GM23338 (cell line): ENCODE results near the gene RAVER1. TPM values are rescaled to one million over a fixed set of nuclear protein-coding genes. Genes with fewer than 3 reads are reported as not detected.

Experiments used
- ATAC-seq: fragments of 200-7000 bp; cut with Tn5 transposase; 3 replicates; pipeline ENCODE4 v1.9.1; 2020
- DNase-seq: peaks from one replicate; pipeline ENCODE4 v3.0.0-alpha.2; 2015; ENCODE audit warnings: low spot score
- H2AFZ ChIP-seq: fragments of 200-600 bp; sonication (generic); 2 replicates; pipeline ENCODE4 v1.8.0; 2016; ENCODE audit warnings: antibody characterized with exemption, mild to moderate bottlenecking, moderate library complexity
- H3F3A ChIP-seq: fragments of 200-600 bp; sonication (generic); replicated peaks from 2 replicates; pipeline ENCODE4 v1.8.0; 2017; ENCODE audit warnings: antibody characterized with exemption, mixed run types, low read depth
- H3K27ac ChIP-seq: fragments of 200-600 bp; sonication (generic); 2 replicates; pipeline ENCODE4 v1.6.1; 2016; ENCODE audit warnings: low read depth
- H3K27me3 ChIP-seq: fragments of 200-600 bp; sonication (generic); 2 replicates; pipeline ENCODE4 v1.8.0; 2016; ENCODE audit warnings: mild to moderate bottlenecking, mixed run types, moderate library complexity; ENCODE audit not compliant: insufficient read depth
- H3K36me3 ChIP-seq: fragments of 200-600 bp; sonication (generic); 2 replicates; pipeline ENCODE4 v1.8.0; 2016; ENCODE audit warnings: mild to moderate bottlenecking; ENCODE audit not compliant: insufficient read depth
- H3K4me1 ChIP-seq: fragments of 200-600 bp; sonication (generic); 2 replicates; pipeline ENCODE4 v1.8.0; 2016; ENCODE audit warnings: mild to moderate bottlenecking, moderate library complexity; ENCODE audit not compliant: insufficient read depth
- H3K4me2 ChIP-seq: fragments of 200-600 bp; sonication (generic); 2 replicates; pipeline ENCODE4 v1.7.1; 2017; ENCODE audit warnings: mixed run types
- H3K4me3 ChIP-seq: fragments of 200-600 bp; sonication (generic); 2 replicates; pipeline ENCODE4 v1.6.1; 2016; ENCODE audit warnings: mixed run types
- H3K79me2 ChIP-seq: fragments of 200-600 bp; sonication (generic); replicated peaks from 2 replicates; pipeline ENCODE4 v1.8.0; 2017; ENCODE audit warnings: mild to moderate bottlenecking; ENCODE audit not compliant: insufficient read depth
- H3K9me2 ChIP-seq: fragments of 200-600 bp; sonication (generic); 2 replicates; pipeline ENCODE4 v1.8.0; 2017; ENCODE audit not compliant: insufficient read depth
- H4K20me1 ChIP-seq: fragments of 200-600 bp; sonication (generic); replicated peaks from 2 replicates; pipeline ENCODE4 v1.8.0; 2017; ENCODE audit warnings: mild to moderate bottlenecking; ENCODE audit not compliant: insufficient read depth
- H3K27ac Mint-ChIP-seq: 2 replicates; pipeline ENCODE4 v1.8.0; 2020; ENCODE audit warnings: inconsistent platforms, mild to moderate bottlenecking, moderate library complexity, mixed read lengths
- H3K27me3 Mint-ChIP-seq: 3 replicates; pipeline ENCODE4 v1.8.0; 2022; ENCODE audit warnings: low read depth, mild to moderate bottlenecking, moderate library complexity, mixed read lengths, inconsistent platforms; ENCODE audit not compliant: insufficient read depth, poor library complexity
- H3K36me3 Mint-ChIP-seq: 3 replicates; pipeline ENCODE4 v1.8.0; 2021; ENCODE audit warnings: low read depth, mild to moderate bottlenecking, inconsistent platforms, moderate library complexity, mixed read lengths
- H3K4me1 Mint-ChIP-seq: 3 replicates; pipeline ENCODE4 v1.8.0; 2020; ENCODE audit warnings: mild to moderate bottlenecking, inconsistent platforms, mixed read lengths
- H3K4me3 Mint-ChIP-seq: 3 replicates; pipeline ENCODE4 v1.8.0; 2021; ENCODE audit warnings: moderate library complexity, mild to moderate bottlenecking, inconsistent platforms, mixed read lengths
- H3K9me3 Mint-ChIP-seq: 3 replicates; pipeline ENCODE4 v1.8.0; 2020; ENCODE audit warnings: moderate library complexity, mild to moderate bottlenecking, inconsistent platforms, mixed read lengths
- CREB1 ChIP-seq: fragments of 250-450 bp; sonication (Bioruptor Pico); IDR thresholded peaks from 2 replicates; pipeline ENCODE4 v1.5.0; 2020; ENCODE audit warnings: low read depth, mild to moderate bottlenecking, moderate library complexity
- EZH2 ChIP-seq: fragments of 200-600 bp; sonication (generic); IDR thresholded peaks from one replicate; pipeline ENCODE4 v1.8.0; 2017; ENCODE audit warnings: antibody characterized with exemption, mild to moderate bottlenecking, low read depth; ENCODE audit not compliant: unreplicated experiment
- EZH2phosphoT487 ChIP-seq: fragments of 200-600 bp; sonication (generic); IDR thresholded peaks from one replicate; pipeline ENCODE4 v1.8.1; 2018; ENCODE audit warnings: antibody characterized with exemption; ENCODE audit not compliant: unreplicated experiment
- JUNB ChIP-seq: IDR thresholded peaks from one replicate; pipeline ENCODE4 v1.6.1; 2016; ENCODE audit warnings: antibody characterized with exemption; ENCODE audit not compliant: unreplicated experiment
- POLR2AphosphoS5 ChIP-seq: IDR thresholded peaks from 2 replicates; pipeline ENCODE4 v1.6.1; 2016; ENCODE audit warnings: antibody characterized with exemption, low read depth
- REST ChIP-seq: IDR thresholded peaks from one replicate; pipeline ENCODE4 v1.6.1; 2018; ENCODE audit warnings: antibody characterized with exemption; ENCODE audit not compliant: unreplicated experiment
- STAT1 ChIP-seq: IDR thresholded peaks from one replicate; pipeline ENCODE4 v1.6.1; 2016; ENCODE audit warnings: antibody characterized with exemption; ENCODE audit not compliant: unreplicated experiment
- ZNF114 ChIP-seq: fragments of 250-450 bp; sonication (Bioruptor Pico); IDR thresholded peaks from 2 replicates; pipeline ENCODE4 v1.5.0; 2020; ENCODE audit warnings: mild to moderate bottlenecking, moderate library complexity
- ZNF331 ChIP-seq: fragments of 250-450 bp; sonication (Bioruptor Pico); IDR thresholded peaks from 2 replicates; pipeline ENCODE4 v1.5.0; 2020; ENCODE audit warnings: low read depth, mild to moderate bottlenecking, moderate library complexity
- ZNF462 ChIP-seq: fragments of 250-450 bp; sonication (Bioruptor Pico); IDR thresholded peaks from 2 replicates; pipeline ENCODE4 v1.5.0; 2020; ENCODE audit warnings: mild to moderate bottlenecking, moderate library complexity
- polyA plus RNA-seq: library from polyadenylated mRNA; unstranded; fragments of >200 nt; fragmentation: Nextera tagmentation; extraction: Ambion mirVana; gene quantifications from 2 replicates; pipeline ENCODE4 v1.2.1, GENCODE V29; 2016
- total RNA-seq: library from RNA; depleted of rRNA; stranded (reverse); fragments of >200 nt; shearing (Covaris generic); gene quantifications from 2 replicates; pipeline ENCODE4 v1.2.3, GENCODE V29; 2014
- TF ChIP-seq, protein P1 (sequence below), 2 experiments: fragments of 200-600 bp in 1 of 2; sonication (generic) in 1 of 2; conservative IDR thresholded peaks; 2 replicates each; pipeline versions ENCODE4 v1.5.1 to v1.6.1; 2016 to 2017; ENCODE audit warnings: antibody characterized with exemption in 2 of 2, low read depth in 2 of 2, mild to moderate bottlenecking in 2 of 2, moderate library complexity in 1 of 2

RAVER1 gene
- total and polyA plus RNA-seq, 2 experiments from 2014 or later: 25.5 to 88.3 TPM

- TF ChIP-seq REST (no peak), STAT1 (no peak), ZNF114 (CRISPR knock-in tag) (no peak), EZH2 (no peak), POLR2AphosphoS5 (no peak), EZH2phosphoT487 (no peak)
Measured at GRCh38 chr19:10325732-10326131, 7.6 kb downstream of the RAVER1 start (continued).

GRCh38 chr19:10321874-10322835 lies 11.2 kb downstream of the RAVER1 start:
- H3K4me3 Mint-ChIP-seq: no peak overlapping the region
- H3K4me1 Mint-ChIP-seq: no peaks in the 10 kb centered on the region
- H3F3A ChIP-seq: peaks cover 5% of the 10 kb centered on the region
- no peaks in the 10 kb centered on the region for H3K9me2 ChIP-seq
- H3K27me3 Mint-ChIP-seq: peaks cover 2% of the 10 kb centered on the region
- peaks cover 11% of the 10 kb centered on the region for H4K20me1 ChIP-seq
- H3K79me2 ChIP-seq: no peaks in the 10 kb centered on the region
- no peak overlapping the region for H3K27ac ChIP-seq
- no peak overlapping the region for H3K27ac Mint-ChIP-seq
- H3K9me3 Mint-ChIP-seq: no peaks in the 10 kb centered on the region
- peaks cover 19% of the 10 kb centered on the region; the same call in 1 of the 2 replicates for H3K36me3 ChIP-seq
- DNase-seq (no peak), ATAC-seq (no peak)
- H3K27me3 ChIP-seq: no peaks in the 10 kb centered on the region
- H2AFZ ChIP-seq: no peak overlapping the region
- no peaks in the 10 kb centered on the region for H3K4me1 ChIP-seq
- no peak overlapping the region for H3K4me3 ChIP-seq
- peaks cover 60% of the 10 kb centered on the region for H3K36me3 Mint-ChIP-seq
- no peak overlapping the region for H3K4me2 ChIP-seq
- TF ChIP-seq JUNB: no peak
- TF ChIP-seq EZH2: no peak
- no peak for TF ChIP-seq STAT1
- no peak for TF ChIP-seq CREB1 (CRISPR knock-in tag)
- TF ChIP-seq, protein P1, sequence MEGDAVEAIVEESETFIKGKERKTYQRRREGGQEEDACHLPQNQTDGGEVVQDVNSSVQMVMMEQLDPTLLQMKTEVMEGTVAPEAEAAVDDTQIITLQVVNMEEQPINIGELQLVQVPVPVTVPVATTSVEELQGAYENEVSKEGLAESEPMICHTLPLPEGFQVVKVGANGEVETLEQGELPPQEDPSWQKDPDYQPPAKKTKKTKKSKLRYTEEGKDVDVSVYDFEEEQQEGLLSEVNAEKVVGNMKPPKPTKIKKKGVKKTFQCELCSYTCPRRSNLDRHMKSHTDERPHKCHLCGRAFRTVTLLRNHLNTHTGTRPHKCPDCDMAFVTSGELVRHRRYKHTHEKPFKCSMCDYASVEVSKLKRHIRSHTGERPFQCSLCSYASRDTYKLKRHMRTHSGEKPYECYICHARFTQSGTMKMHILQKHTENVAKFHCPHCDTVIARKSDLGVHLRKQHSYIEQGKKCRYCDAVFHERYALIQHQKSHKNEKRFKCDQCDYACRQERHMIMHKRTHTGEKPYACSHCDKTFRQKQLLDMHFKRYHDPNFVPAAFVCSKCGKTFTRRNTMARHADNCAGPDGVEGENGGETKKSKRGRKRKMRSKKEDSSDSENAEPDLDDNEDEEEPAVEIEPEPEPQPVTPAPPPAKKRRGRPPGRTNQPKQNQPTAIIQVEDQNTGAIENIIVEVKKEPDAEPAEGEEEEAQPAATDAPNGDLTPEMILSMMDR (conservative IDR thresholded peaks at IDR 0.05; ENCODE audit: low read depth in 2 of 2): no peak
- no peak for TF ChIP-seq POLR2AphosphoS5
- no peak for TF ChIP-seq ZNF331
- TF ChIP-seq ZNF462 (CRISPR knock-in tag): no peak
